WTC11 (cell line): ENCODE measurements around the gene TSEN15. TPM values are rescaled to one million over a fixed set of nuclear protein-coding genes. Genes with fewer than 3 reads are reported as not detected.
"Not testable (repeated sequence)": the region's sequence is repeated elsewhere in the genome, so short reads cannot be mapped to it uniquely, and the experiment has no call there.

Experiments used
- ATAC-seq: fragments of 200-7000 bp; cut with Tn5 transposase; 2 replicates; pipeline ENCODE4 v1.10.0; 2021; ENCODE audit warnings: mild to moderate bottlenecking, moderate library complexity
- CTCF ChIA-PET: fragments of 300-600 bp; sonication (Branson Sonifier 250); formaldehyde crosslinking; loops from one replicate; lab custom pipeline; 2021; ENCODE audit warnings: antibody characterized with exemption; lab: Charles Lee
- POLR2A ChIA-PET: fragments of 350-600 bp; sonication (Branson Sonifier 250); formaldehyde crosslinking; loops from one replicate; lab custom pipeline; 2021; ENCODE audit warnings: antibody characterized with exemption; lab: Charles Lee
- DNase-seq: peaks from one replicate; pipeline ENCODE4 v3.0.0; 2021; ENCODE audit warnings: low spot score
- H3K27ac Mint-ChIP-seq: 2 replicates; pipeline ENCODE4 v1.8.0; 2021; ENCODE audit warnings: mixed read lengths
- H3K27me3 Mint-ChIP-seq: 2 replicates; pipeline ENCODE4 v1.8.0; 2021; ENCODE audit warnings: low read depth, mild to moderate bottlenecking, moderate library complexity, mixed read lengths
- H3K36me3 Mint-ChIP-seq: 2 replicates; pipeline ENCODE4 v1.8.0; 2021; ENCODE audit warnings: mixed read lengths
- H3K4me1 Mint-ChIP-seq: 2 replicates; pipeline ENCODE4 v1.8.0; 2022; ENCODE audit warnings: mixed read lengths
- H3K4me3 Mint-ChIP-seq: 2 replicates; pipeline ENCODE4 v1.8.0; 2021; ENCODE audit warnings: mild to moderate bottlenecking, moderate library complexity, mixed read lengths
- H3K9me3 Mint-ChIP-seq: 2 replicates; pipeline ENCODE4 v1.8.0; 2021; ENCODE audit warnings: mixed read lengths
- ATF1 ChIP-seq: sonication (generic); formaldehyde crosslinking; IDR thresholded peaks from 2 replicates; pipeline ENCODE4 v1.8.1; 2023; ENCODE audit warnings: mild to moderate bottlenecking, moderate library complexity, missing genetic modification reagents
- FOXK1 ChIP-seq: sonication (generic); formaldehyde crosslinking; IDR thresholded peaks from 2 replicates; pipeline ENCODE4 v1.8.0; 2022; ENCODE audit warnings: mild to moderate bottlenecking, moderate library complexity, missing genetic modification reagents
- GTF2I ChIP-seq: fragments of 250-450 bp; sonication (Bioruptor Pico); conservative IDR thresholded peaks from 2 replicates; pipeline ENCODE4 v1.4.0; 2021; ENCODE audit warnings: mild to moderate bottlenecking
- NR1H2 ChIP-seq: sonication (generic); formaldehyde crosslinking; IDR thresholded peaks from 2 replicates; pipeline ENCODE4 v1.9.0; 2021; ENCODE audit warnings: mild to moderate bottlenecking, moderate library complexity, missing genetic modification reagents
- NR3C1 ChIP-seq: sonication (generic); formaldehyde crosslinking; conservative IDR thresholded peaks from 2 replicates; pipeline ENCODE4 v1.8.1; 2023; ENCODE audit warnings: low read depth, mild to moderate bottlenecking, missing genetic modification reagents
- RORB ChIP-seq: fragments of 250-450 bp; sonication (Bioruptor Pico); IDR thresholded peaks from 2 replicates; pipeline ENCODE4 v1.9.0; 2021; ENCODE audit warnings: mild to moderate bottlenecking
- SOX15 ChIP-seq: fragments of 250-450 bp; sonication (Bioruptor Pico); IDR thresholded peaks from 2 replicates; pipeline ENCODE4 v1.9.0; 2021; ENCODE audit warnings: mild to moderate bottlenecking
- SP1 ChIP-seq: sonication (generic); formaldehyde crosslinking; conservative IDR thresholded peaks from 2 replicates; pipeline ENCODE4 v1.8.1; 2022; ENCODE audit warnings: missing genetic modification reagents
- TP53 ChIP-seq: sonication (generic); formaldehyde crosslinking; IDR thresholded peaks from 2 replicates; pipeline ENCODE4 v1.8.1; 2023; ENCODE audit warnings: mild to moderate bottlenecking, missing genetic modification reagents
- ZBTB21 ChIP-seq: sonication (generic); formaldehyde crosslinking; IDR thresholded peaks from 2 replicates; pipeline ENCODE4 v1.8.1; 2023; ENCODE audit warnings: mild to moderate bottlenecking, missing genetic modification reagents, borderline replicate concordance
- ZNF263 ChIP-seq: sonication (generic); formaldehyde crosslinking; IDR thresholded peaks from 2 replicates; pipeline ENCODE4 v1.8.1; 2022; ENCODE audit warnings: low read depth, mild to moderate bottlenecking, moderate library complexity, missing genetic modification reagents
- ZNF317 ChIP-seq: sonication (generic); formaldehyde crosslinking; IDR thresholded peaks from 2 replicates; pipeline ENCODE4 v1.8.1; 2023; ENCODE audit warnings: low read depth, mild to moderate bottlenecking, moderate library complexity, missing genetic modification reagents, borderline replicate concordance
- ZNF671 ChIP-seq: fragments of 250-450 bp; sonication (Bioruptor Pico); IDR thresholded peaks from 2 replicates; pipeline ENCODE4 v1.8.0; 2021; ENCODE audit warnings: mild to moderate bottlenecking
- total RNA-seq: library from RNA; stranded (reverse); gene quantifications from 3 replicates; pipeline ENCODE4 v1.2.3, GENCODE V29; 2021
- TF ChIP-seq, protein P1 (sequence below): sonication (generic); formaldehyde crosslinking; conservative IDR thresholded peaks from 2 replicates; pipeline ENCODE4 v1.8.1; 2023; ENCODE audit warnings: mild to moderate bottlenecking, low read depth, missing genetic modification reagents, moderate library complexity
- TF ChIP-seq, protein P2 (sequence below): fragments of 250-450 bp; sonication (Bioruptor Pico); IDR thresholded peaks from 2 replicates; pipeline ENCODE4 v1.8.0; 2021; ENCODE audit warnings: mild to moderate bottlenecking
- TF ChIP-seq, protein P3 (sequence below): sonication (generic); formaldehyde crosslinking; IDR thresholded peaks from 2 replicates; pipeline ENCODE4 v1.8.0; 2023; ENCODE audit warnings: mild to moderate bottlenecking, missing genetic modification reagents
- TF ChIP-seq, protein P4 (sequence below): sonication (generic); formaldehyde crosslinking; IDR thresholded peaks from 2 replicates; pipeline ENCODE4 v1.8.1; 2022; ENCODE audit warnings: missing genetic modification reagents, borderline replicate concordance
- TF ChIP-seq, protein P5 (sequence below): fragments of 250-450 bp; sonication (Bioruptor Pico); IDR thresholded peaks from 2 replicates; pipeline ENCODE4 v1.9.0; 2021; ENCODE audit warnings: mild to moderate bottlenecking
- TF ChIP-seq, protein P6 (sequence below): sonication (generic); formaldehyde crosslinking; IDR thresholded peaks from 2 replicates; pipeline ENCODE4 v1.8.0; 2022; ENCODE audit warnings: mild to moderate bottlenecking, missing genetic modification reagents

The TSEN15 gene
- total RNA-seq, 1 experiment from 2014 or later, result 23.8 TPM

DNA sequence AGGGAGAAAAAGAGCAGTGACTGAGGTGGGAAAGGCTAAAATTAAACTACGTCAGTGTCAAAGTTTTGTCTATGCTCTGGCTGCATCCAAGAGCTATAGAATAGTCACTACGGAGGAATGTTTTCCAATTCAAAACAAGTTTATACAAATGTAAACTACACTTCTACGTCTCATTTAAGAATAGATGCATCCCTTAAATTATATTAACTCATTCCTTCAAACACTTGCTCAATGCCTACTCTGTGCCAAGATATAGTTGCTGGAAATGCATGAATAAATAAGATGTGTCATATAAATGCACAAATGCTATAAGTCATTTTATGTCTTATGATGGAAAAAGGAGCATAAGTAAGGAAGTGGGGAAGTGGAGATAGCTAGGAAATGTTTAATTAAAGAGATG is 9.8 kb upstream of the TSEN15 start:
- 0 out of 2 replicates have a peak, but pooled peaks cover 2% of the 10 kb centered on the region for H3K36me3 Mint-ChIP-seq
- DNase-seq (no peak), ATAC-seq (no peak)
- TF ChIP-seq SOX15 (CRISPR knock-in tag) (no peak), SP1 (CRISPR knock-in tag) (no peak), ZNF671 (no peak), ATF1 (CRISPR knock-in tag) (no peak), ZNF263 (CRISPR knock-in tag) (no peak), ZNF317 (CRISPR knock-in tag) (no peak), ZBTB21 (CRISPR knock-in tag) (no peak), RORB (CRISPR knock-in tag) (no peak), NR3C1 (CRISPR knock-in tag) (no peak), GTF2I (CRISPR knock-in tag) (no peak), TP53 (CRISPR knock-in tag) (no peak), FOXK1 (CRISPR knock-in tag) (no peak), NR1H2 (CRISPR knock-in tag) (no peak)
- TF ChIP-seq, protein P1, sequence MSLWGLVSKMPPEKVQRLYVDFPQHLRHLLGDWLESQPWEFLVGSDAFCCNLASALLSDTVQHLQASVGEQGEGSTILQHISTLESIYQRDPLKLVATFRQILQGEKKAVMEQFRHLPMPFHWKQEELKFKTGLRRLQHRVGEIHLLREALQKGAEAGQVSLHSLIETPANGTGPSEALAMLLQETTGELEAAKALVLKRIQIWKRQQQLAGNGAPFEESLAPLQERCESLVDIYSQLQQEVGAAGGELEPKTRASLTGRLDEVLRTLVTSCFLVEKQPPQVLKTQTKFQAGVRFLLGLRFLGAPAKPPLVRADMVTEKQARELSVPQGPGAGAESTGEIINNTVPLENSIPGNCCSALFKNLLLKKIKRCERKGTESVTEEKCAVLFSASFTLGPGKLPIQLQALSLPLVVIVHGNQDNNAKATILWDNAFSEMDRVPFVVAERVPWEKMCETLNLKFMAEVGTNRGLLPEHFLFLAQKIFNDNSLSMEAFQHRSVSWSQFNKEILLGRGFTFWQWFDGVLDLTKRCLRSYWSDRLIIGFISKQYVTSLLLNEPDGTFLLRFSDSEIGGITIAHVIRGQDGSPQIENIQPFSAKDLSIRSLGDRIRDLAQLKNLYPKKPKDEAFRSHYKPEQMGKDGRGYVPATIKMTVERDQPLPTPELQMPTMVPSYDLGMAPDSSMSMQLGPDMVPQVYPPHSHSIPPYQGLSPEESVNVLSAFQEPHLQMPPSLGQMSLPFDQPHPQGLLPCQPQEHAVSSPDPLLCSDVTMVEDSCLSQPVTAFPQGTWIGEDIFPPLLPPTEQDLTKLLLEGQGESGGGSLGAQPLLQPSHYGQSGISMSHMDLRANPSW (CRISPR knock-in tag), result no peak
- TF ChIP-seq, protein P2, sequence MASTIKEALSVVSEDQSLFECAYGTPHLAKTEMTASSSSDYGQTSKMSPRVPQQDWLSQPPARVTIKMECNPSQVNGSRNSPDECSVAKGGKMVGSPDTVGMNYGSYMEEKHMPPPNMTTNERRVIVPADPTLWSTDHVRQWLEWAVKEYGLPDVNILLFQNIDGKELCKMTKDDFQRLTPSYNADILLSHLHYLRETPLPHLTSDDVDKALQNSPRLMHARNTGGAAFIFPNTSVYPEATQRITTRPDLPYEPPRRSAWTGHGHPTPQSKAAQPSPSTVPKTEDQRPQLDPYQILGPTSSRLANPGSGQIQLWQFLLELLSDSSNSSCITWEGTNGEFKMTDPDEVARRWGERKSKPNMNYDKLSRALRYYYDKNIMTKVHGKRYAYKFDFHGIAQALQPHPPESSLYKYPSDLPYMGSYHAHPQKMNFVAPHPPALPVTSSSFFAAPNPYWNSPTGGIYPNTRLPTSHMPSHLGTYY (CRISPR knock-in tag), result no peak
- TF ChIP-seq, protein P3, sequence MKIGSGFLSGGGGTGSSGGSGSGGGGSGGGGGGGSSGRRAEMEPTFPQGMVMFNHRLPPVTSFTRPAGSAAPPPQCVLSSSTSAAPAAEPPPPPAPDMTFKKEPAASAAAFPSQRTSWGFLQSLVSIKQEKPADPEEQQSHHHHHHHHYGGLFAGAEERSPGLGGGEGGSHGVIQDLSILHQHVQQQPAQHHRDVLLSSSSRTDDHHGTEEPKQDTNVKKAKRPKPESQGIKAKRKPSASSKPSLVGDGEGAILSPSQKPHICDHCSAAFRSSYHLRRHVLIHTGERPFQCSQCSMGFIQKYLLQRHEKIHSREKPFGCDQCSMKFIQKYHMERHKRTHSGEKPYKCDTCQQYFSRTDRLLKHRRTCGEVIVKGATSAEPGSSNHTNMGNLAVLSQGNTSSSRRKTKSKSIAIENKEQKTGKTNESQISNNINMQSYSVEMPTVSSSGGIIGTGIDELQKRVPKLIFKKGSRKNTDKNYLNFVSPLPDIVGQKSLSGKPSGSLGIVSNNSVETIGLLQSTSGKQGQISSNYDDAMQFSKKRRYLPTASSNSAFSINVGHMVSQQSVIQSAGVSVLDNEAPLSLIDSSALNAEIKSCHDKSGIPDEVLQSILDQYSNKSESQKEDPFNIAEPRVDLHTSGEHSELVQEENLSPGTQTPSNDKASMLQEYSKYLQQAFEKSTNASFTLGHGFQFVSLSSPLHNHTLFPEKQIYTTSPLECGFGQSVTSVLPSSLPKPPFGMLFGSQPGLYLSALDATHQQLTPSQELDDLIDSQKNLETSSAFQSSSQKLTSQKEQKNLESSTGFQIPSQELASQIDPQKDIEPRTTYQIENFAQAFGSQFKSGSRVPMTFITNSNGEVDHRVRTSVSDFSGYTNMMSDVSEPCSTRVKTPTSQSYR, result no peak
- TF ChIP-seq, protein P4, sequence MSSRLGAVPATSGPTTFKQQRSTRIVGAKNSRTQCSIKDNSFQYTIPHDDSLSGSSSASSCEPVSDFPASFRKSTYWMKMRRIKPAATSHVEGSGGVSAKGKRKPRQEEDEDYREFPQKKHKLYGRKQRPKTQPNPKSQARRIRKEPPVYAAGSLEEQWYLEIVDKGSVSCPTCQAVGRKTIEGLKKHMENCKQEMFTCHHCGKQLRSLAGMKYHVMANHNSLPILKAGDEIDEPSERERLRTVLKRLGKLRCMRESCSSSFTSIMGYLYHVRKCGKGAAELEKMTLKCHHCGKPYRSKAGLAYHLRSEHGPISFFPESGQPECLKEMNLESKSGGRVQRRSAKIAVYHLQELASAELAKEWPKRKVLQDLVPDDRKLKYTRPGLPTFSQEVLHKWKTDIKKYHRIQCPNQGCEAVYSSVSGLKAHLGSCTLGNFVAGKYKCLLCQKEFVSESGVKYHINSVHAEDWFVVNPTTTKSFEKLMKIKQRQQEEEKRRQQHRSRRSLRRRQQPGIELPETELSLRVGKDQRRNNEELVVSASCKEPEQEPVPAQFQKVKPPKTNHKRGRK, result no peak
- TF ChIP-seq, protein P5, sequence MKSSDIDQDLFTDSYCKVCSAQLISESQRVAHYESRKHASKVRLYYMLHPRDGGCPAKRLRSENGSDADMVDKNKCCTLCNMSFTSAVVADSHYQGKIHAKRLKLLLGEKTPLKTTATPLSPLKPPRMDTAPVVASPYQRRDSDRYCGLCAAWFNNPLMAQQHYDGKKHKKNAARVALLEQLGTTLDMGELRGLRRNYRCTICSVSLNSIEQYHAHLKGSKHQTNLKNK (CRISPR knock-in tag), result no peak
- TF ChIP-seq, protein P6, sequence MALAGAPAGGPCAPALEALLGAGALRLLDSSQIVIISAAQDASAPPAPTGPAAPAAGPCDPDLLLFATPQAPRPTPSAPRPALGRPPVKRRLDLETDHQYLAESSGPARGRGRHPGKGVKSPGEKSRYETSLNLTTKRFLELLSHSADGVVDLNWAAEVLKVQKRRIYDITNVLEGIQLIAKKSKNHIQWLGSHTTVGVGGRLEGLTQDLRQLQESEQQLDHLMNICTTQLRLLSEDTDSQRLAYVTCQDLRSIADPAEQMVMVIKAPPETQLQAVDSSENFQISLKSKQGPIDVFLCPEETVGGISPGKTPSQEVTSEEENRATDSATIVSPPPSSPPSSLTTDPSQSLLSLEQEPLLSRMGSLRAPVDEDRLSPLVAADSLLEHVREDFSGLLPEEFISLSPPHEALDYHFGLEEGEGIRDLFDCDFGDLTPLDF (CRISPR knock-in tag), result no peak
- peaks cover 25% of the 10 kb centered on the region for H3K4me1 Mint-ChIP-seq
- ChIA-PET CTCF (no interaction called here), POLR2A (no interaction called here)
- H3K4me3 Mint-ChIP-seq, result no peak overlapping the region
- 0 out of 2 replicates have a peak, but pooled peaks cover 7% of the 10 kb centered on the region for H3K9me3 Mint-ChIP-seq
- no peak overlapping the region for H3K27ac Mint-ChIP-seq
- peaks cover 30% of the 10 kb centered on the region for H3K27me3 Mint-ChIP-seq

DNA sequence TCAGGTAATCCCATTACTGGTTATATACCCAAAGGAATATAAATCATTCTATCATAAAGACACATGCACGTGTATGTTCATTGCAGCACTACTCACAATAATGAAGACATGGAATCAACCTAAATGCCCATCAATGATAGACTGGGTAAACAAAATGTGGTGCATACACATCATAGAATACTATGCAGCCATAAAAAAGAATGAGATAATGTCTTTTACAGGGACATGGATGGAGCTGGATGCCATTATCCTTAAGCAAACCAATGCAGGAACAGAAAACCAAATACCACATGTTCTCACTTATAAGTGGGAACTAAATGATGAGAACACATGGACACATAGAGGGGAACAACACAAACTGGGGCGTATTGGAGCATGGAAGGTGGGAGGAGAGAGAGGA is 8.2 kb upstream of the TSEN15 start:
- POLR2A ChIA-PET, H3K27ac Mint-ChIP-seq, H3K9me3 Mint-ChIP-seq, CTCF ChIA-PET, H3K36me3 Mint-ChIP-seq, ATAC-seq, H3K4me3 Mint-ChIP-seq, DNase-seq: not testable (repeated sequence)
- H3K4me1 Mint-ChIP-seq, result peaks cover 35% of the 10 kb centered on the region
- H3K27me3 Mint-ChIP-seq, result peaks cover 20% of the 10 kb centered on the region
